ENCODE results near the gene MT1B. TPM values are rescaled to one million over a fixed set of nuclear protein-coding genes. Genes with fewer than 3 reads are reported as not detected.
A peak's percentile ranks its signal among the peaks of the same experiment; 100 is the strongest.

The MT1B gene
- total and polyA plus RNA-seq, 2 of the 13 experiments (the other 11 are each of a cell fraction or from before 2014, with no cell fraction given), result 0.89 TPM; not detected in 1

- TF ChIP-seq ZNF816 (CRISPR knock-in tag; IDR thresholded peaks at IDR 0.05; ENCODE audit: borderline replicate concordance) (no peak), ZFAT (CRISPR knock-in tag; conservative IDR thresholded peaks at IDR 0.05) (no peak), HNRNPH1 (optimal IDR thresholded peaks at IDR 0.05; ENCODE audit: low read depth, low read length) (no peak), FIP1L1 (IDR thresholded peaks at IDR 0.05; ENCODE audit: borderline replicate concordance, insufficient read depth, low read depth, low read length) (no peak), ZFP1 (CRISPR knock-in tag; IDR thresholded peaks at IDR 0.05) (no peak), ZNF253 (CRISPR knock-in tag; IDR thresholded peaks at IDR 0.05; ENCODE audit: borderline replicate concordance) (no peak), DBP (CRISPR knock-in tag; IDR thresholded peaks at IDR 0.05; ENCODE audit: not compliant biosample characterization) (no peak), ZHX1 (CRISPR knock-in tag; IDR thresholded peaks at IDR 0.05; ENCODE audit: low read depth) (0 out of 2 replicates have a peak, but pooled peaks have one; percentile 5), NFKB2 (CRISPR knock-in tag; IDR thresholded peaks at IDR 0.05; ENCODE audit: borderline replicate concordance) (no peak), TOE1 (CRISPR knock-in tag; IDR thresholded peaks at IDR 0.05) (no peak), ZNF780A (CRISPR knock-in tag; IDR thresholded peaks at IDR 0.05) (no peak), ZNF207 (IDR thresholded peaks at IDR 0.05; ENCODE audit: borderline replicate concordance) (no peak), HDAC6 (IDR thresholded peaks at IDR 0.05; ENCODE audit: low read depth, low read length) (no peak), CHD2 (IDR thresholded peaks at IDR 0.05; ENCODE audit: low read depth, low read length) (no peak), NR2F2 (IDR thresholded peaks at IDR 0.05; ENCODE audit: borderline replicate concordance, low read depth) (no peak), STAT5B (CRISPR knock-in tag; IDR thresholded peaks at IDR 0.05) (no peak), SIN3B (IDR thresholded peaks at IDR 0.05; ENCODE audit: low read length) (no peak), ZNF335 (CRISPR knock-in tag; IDR thresholded peaks at IDR 0.05) (0 out of 2 replicates have a peak, but pooled peaks have one; percentile 33), ZMYM2 (CRISPR knock-in tag; IDR thresholded peaks at IDR 0.05) (no peak), ZSCAN25 (CRISPR knock-in tag; IDR thresholded peaks at IDR 0.05) (no peak), IKZF5 (CRISPR knock-in tag; IDR thresholded peaks at IDR 0.05) (no peak), ZNF451 (CRISPR knock-in tag; IDR thresholded peaks at IDR 0.05) (no peak)
- TF ChIP-seq, protein P1, sequence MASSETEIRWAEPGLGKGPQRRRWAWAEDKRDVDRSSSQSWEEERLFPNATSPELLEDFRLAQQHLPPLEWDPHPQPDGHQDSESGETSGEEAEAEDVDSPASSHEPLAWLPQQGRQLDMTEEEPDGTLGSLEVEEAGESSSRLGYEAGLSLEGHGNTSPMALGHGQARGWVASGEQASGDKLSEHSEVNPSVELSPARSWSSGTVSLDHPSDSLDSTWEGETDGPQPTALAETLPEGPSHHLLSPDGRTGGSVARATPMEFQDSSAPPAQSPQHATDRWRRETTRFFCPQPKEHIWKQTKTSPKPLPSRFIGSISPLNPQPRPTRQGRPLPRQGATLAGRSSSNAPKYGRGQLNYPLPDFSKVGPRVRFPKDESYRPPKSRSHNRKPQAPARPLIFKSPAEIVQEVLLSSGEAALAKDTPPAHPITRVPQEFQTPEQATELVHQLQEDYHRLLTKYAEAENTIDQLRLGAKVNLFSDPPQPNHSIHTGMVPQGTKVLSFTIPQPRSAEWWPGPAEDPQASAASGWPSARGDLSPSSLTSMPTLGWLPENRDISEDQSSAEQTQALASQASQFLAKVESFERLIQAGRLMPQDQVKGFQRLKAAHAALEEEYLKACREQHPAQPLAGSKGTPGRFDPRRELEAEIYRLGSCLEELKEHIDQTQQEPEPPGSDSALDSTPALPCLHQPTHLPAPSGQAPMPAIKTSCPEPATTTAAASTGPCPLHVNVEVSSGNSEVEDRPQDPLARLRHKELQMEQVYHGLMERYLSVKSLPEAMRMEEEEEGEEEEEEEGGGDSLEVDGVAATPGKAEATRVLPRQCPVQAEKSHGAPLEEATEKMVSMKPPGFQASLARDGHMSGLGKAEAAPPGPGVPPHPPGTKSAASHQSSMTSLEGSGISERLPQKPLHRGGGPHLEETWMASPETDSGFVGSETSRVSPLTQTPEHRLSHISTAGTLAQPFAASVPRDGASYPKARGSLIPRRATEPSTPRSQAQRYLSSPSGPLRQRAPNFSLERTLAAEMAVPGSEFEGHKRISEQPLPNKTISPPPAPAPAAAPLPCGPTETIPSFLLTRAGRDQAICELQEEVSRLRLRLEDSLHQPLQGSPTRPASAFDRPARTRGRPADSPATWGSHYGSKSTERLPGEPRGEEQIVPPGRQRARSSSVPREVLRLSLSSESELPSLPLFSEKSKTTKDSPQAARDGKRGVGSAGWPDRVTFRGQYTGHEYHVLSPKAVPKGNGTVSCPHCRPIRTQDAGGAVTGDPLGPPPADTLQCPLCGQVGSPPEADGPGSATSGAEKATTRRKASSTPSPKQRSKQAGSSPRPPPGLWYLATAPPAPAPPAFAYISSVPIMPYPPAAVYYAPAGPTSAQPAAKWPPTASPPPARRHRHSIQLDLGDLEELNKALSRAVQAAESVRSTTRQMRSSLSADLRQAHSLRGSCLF (CRISPR knock-in tag; IDR thresholded peaks at IDR 0.05; ENCODE audit: borderline replicate concordance), result no peak
These were observed 42.2 kb upstream of the MT1B start (continued) for GRCh38 chr16:56609463-56609921.
